K562 (cell line): ENCODE measurements around the gene USP48. TPM values are rescaled to one million over a fixed set of nuclear protein-coding genes. Genes with fewer than 3 reads are reported as not detected.
A peak's percentile ranks its signal among the peaks of the same experiment; 100 is the strongest.

Source experiments
- ARID4B ChIP-seq: sonication (generic); formaldehyde crosslinking; IDR thresholded peaks from 2 replicates; pipeline ENCODE4 v1.8.0; 2022; ENCODE audit warnings: mild to moderate bottlenecking, missing genetic modification reagents
- CREM ChIP-seq: IDR thresholded peaks from 2 replicates; pipeline ENCODE4 v1.6.1; 2014; ENCODE audit warnings: antibody characterized with exemption, low read depth
- CTBP1 ChIP-seq: fragments of 450-650 bp; IDR thresholded peaks from 2 replicates; pipeline ENCODE4 v1.6.1; 2016; ENCODE audit warnings: borderline replicate concordance
- DIDO1 ChIP-seq: fragments of 450-650 bp; IDR thresholded peaks from 2 replicates; pipeline ENCODE4 v1.6.1; 2016; ENCODE audit warnings: low read depth, missing biosample characterization, missing genetic modification characterization
- DPF2 ChIP-seq: fragments of 450-650 bp; IDR thresholded peaks from 2 replicates; pipeline ENCODE4 v1.6.1; 2016
- ELF1 ChIP-seq: fragments of 200-800 bp; sonication (Bioruptor generic); IDR thresholded peaks from 2 replicates; pipeline ENCODE4 v1.6.1; 2016; ENCODE audit warnings: missing genetic modification characterization, missing compliant biosample characterization
- GABPA ChIP-seq: fragments of 200-800 bp; sonication (Bioruptor generic); conservative IDR thresholded peaks from 2 replicates; pipeline ENCODE4 v1.6.1; 2016; ENCODE audit warnings: low read depth, missing genetic modification characterization, missing compliant biosample characterization
- GMEB1 ChIP-seq: fragments of 250-450 bp; sonication (Bioruptor Pico); IDR thresholded peaks from 2 replicates; pipeline ENCODE4 v1.4.0; 2020; ENCODE audit warnings: mild to moderate bottlenecking
- HDAC1 ChIP-seq, 2 experiments: fragments of 450-650 bp; IDR thresholded peaks; 2 replicates each; pipeline ENCODE4 v1.6.1; 2016 to 2017; ENCODE audit warnings: inconsistent platforms in 1 of 2, mild to moderate bottlenecking in 1 of 2, moderate library complexity in 1 of 2
- HDGF ChIP-seq: fragments of 450-650 bp; IDR thresholded peaks from 2 replicates; pipeline ENCODE4 v1.6.1; 2016
- MCM7 ChIP-seq, 2 experiments: fragments of 450-650 bp; IDR thresholded peaks; 2 replicates each; pipeline ENCODE4 v1.6.1; 2016 to 2018
- NELFE ChIP-seq: IDR thresholded peaks from 2 replicates; pipeline ENCODE4 v1.6.1; 2011; ENCODE audit warnings: mild to moderate bottlenecking; ENCODE audit not compliant: insufficient read depth, insufficient read length
- NR2C2 ChIP-seq, 2 experiments: fragments of 200-800 bp in 1 of 2; sonication (Bioruptor generic) in 1 of 2; sonication (generic) in 1 of 2; formaldehyde crosslinking in 1 of 2; IDR thresholded peaks; 2 replicates each; pipeline versions ENCODE4 v1.6.1 to v1.8.0; 2016 to 2022; ENCODE audit warnings: mild to moderate bottlenecking in 1 of 2, missing compliant biosample characterization in 1 of 2, missing genetic modification characterization in 1 of 2, missing genetic modification reagents in 1 of 2
- POLR3G ChIP-seq: IDR thresholded peaks from 2 replicates; pipeline ENCODE4 v1.6.1; 2011; ENCODE audit not compliant: insufficient read length, insufficient replicate concordance; ENCODE audit errors: extremely low read depth
- RBM17 ChIP-seq: fragments of 200-400 bp; formaldehyde crosslinking; IDR thresholded peaks from 2 replicates; pipeline ENCODE4 v1.6.1; 2017; ENCODE audit warnings: low read depth, mild to moderate bottlenecking, low read length, borderline replicate concordance
- RFX5 ChIP-seq: IDR thresholded peaks from 2 replicates; pipeline ENCODE4 v1.6.1; 2011; ENCODE audit warnings: low read depth, mild to moderate bottlenecking, improper control_type of control experiment, low read length
- RNF2 ChIP-seq: sonication (generic); IDR thresholded peaks from 2 replicates; pipeline ENCODE4 v1.6.1; 2016
- SMARCE1 ChIP-seq: fragments of 450-650 bp; IDR thresholded peaks from 2 replicates; pipeline ENCODE4 v1.7.1; 2016; ENCODE audit warnings: mild to moderate bottlenecking
- SRF ChIP-seq, 2 experiments: fragments of 250-450, 450-650 bp in 1 of 2; sonication (Bioruptor Pico) in 1 of 2; sonication (generic) in 1 of 2; formaldehyde crosslinking; IDR thresholded peaks; 2 replicates each; pipeline versions ENCODE4 v1.5.0 to v1.5.1; 2020 to 2022; ENCODE audit warnings: mild to moderate bottlenecking in 1 of 2, missing genetic modification reagents in 1 of 2
- TEAD4 ChIP-seq, 2 experiments: sonication (generic) in 1 of 2; formaldehyde crosslinking in 1 of 2; IDR thresholded peaks; 2 replicates each; pipeline versions ENCODE4 v1.6.1 to v1.8.0; 2012 to 2022; ENCODE audit warnings: borderline replicate concordance in 1 of 2, inconsistent platforms in 1 of 2, low read length in 1 of 2, mild to moderate bottlenecking in 1 of 2, missing genetic modification reagents in 1 of 2
- ZEB2 ChIP-seq: fragments of 450-650 bp; IDR thresholded peaks from 2 replicates; pipeline ENCODE4 v1.6.1; 2016
- ZNF184 ChIP-seq: sonication (generic); formaldehyde crosslinking; IDR thresholded peaks from 2 replicates; pipeline ENCODE4 v1.5.0; 2020; ENCODE audit warnings: missing genetic modification reagents
- ZNF23 ChIP-seq: fragments of 250-450 bp; sonication (Bioruptor Pico); IDR thresholded peaks from 2 replicates; pipeline ENCODE4 v1.4.0; 2020; ENCODE audit warnings: mild to moderate bottlenecking
- ZNF431 ChIP-seq: sonication (generic); formaldehyde crosslinking; IDR thresholded peaks from 2 replicates; pipeline ENCODE4 v1.8.0; 2022; ENCODE audit warnings: mild to moderate bottlenecking, missing genetic modification reagents
- ZNF77 ChIP-seq: fragments of 250-450 bp; sonication (Bioruptor Pico); IDR thresholded peaks from 2 replicates; pipeline ENCODE4 v1.5.0; 2020
- polyA plus RNA-seq, 8 experiments: library from polyadenylated mRNA; depleted of rRNA in 4 of 8; stranded (reverse) in 5 of 8; unstranded in 3 of 8; fragments of >200 nt; fragmentation: Nextera tagmentation in 2 of 8; fragmentation: Illumina TruSeq in 1 of 8; extraction: Ambion mirVana in 2 of 8; extraction: Trizol in 1 of 8; gene quantifications; 2 replicates each; pipeline versions ENCODE4 v1.2.1 to v1.2.3, GENCODE V29; 2011 to 2014; ENCODE audit warnings: inconsistent platforms in 1 of 8, missing spikeins in 1 of 8
- total RNA-seq, 7 experiments: library from RNA; depleted of rRNA in 6 of 7; stranded (reverse); fragments of >200 nt in 6 of 7; fragmentation: Illumina TruSeq in 2 of 7; extraction: Trizol in 2 of 7; gene quantifications; 2 replicates each; pipeline versions ENCODE4 v1.2.1 to v1.2.3, GENCODE V29; 2011 to 2021; ENCODE audit warnings: low replicate concordance in 1 of 7
- TF ChIP-seq, protein P1 (sequence below): fragments of 450-650 bp; IDR thresholded peaks from 2 replicates; pipeline ENCODE4 v1.6.1; 2016; ENCODE audit warnings: low read depth, mild to moderate bottlenecking, moderate library complexity

USP48 gene
- total and polyA plus RNA-seq, 9 of the 15 experiments (the other 6 are each of a cell fraction or from before 2014, with no cell fraction given): 23.3 to 123 (median 106) TPM

DNA sequence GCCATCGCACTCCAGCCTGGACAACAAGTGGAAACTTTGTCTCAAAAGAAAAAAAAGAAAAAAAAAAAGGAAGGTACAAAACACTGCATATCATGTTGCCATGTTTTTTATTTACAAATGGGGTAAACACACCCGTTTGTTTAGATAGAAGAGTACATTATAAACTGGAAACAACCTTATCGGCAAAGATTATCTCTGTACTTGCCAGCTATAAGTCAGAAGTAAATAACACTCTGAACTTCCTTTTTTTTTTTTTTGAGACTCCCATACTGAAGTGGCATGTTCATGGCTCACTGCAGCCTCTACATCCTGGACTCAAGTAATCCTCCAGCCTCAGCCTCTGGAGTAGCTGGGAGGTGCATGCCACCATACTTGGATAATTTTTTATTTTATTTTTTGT is 21.9 kb downstream of the USP48 start (continued):
- TF ChIP-seq ARID4B (CRISPR knock-in tag): no peak
- TF ChIP-seq DIDO1: no peak
- TF ChIP-seq NR2C2 (CRISPR knock-in tag; IDR thresholded peaks at IDR 0.05): no peak
- peak; percentile 79 for TF ChIP-seq NR2C2 (tag; IDR thresholded peaks at IDR 0.05)
- TF ChIP-seq CTBP1: peak; percentile 27; the same call in 1 of the 2 replicates
- TF ChIP-seq CREM: no peak
- TF ChIP-seq SMARCE1: peak; percentile 80; the same call in 1 of the 2 replicates
- TF ChIP-seq ZEB2: peak; percentile 59; the same call in 1 of the 2 replicates
- no peak for TF ChIP-seq ZNF77 (CRISPR knock-in tag)
- TF ChIP-seq RFX5: no peak
- peak; percentile 75 for TF ChIP-seq DPF2
- no peak for TF ChIP-seq RBM17
- no peak for TF ChIP-seq RNF2
- TF ChIP-seq ZNF23 (CRISPR knock-in tag): no peak
- no peak for TF ChIP-seq GMEB1
- no peak for TF ChIP-seq SRF (CRISPR knock-in tag; IDR thresholded peaks at IDR 0.05)
- no peak for TF ChIP-seq MCM7 (IDR thresholded peaks at IDR 0.05)
- TF ChIP-seq NELFE: no peak
- no peak for TF ChIP-seq ZNF184 (CRISPR knock-in tag)
- no peak for TF ChIP-seq ELF1 (tag)
- no peak for TF ChIP-seq POLR3G
- 0 out of 2 replicates have a peak, but pooled peaks have one; percentile 24 for TF ChIP-seq TEAD4 (IDR thresholded peaks at IDR 0.05; ENCODE audit: low read length)
- TF ChIP-seq TEAD4 (CRISPR knock-in tag; IDR thresholded peaks at IDR 0.05; ENCODE audit: borderline replicate concordance): no peak
- no peak for TF ChIP-seq ZNF431 (CRISPR knock-in tag)
- no peak for TF ChIP-seq HDAC1 (IDR thresholded peaks at IDR 0.05)
- TF ChIP-seq HDGF: no peak
- TF ChIP-seq, protein P1, sequence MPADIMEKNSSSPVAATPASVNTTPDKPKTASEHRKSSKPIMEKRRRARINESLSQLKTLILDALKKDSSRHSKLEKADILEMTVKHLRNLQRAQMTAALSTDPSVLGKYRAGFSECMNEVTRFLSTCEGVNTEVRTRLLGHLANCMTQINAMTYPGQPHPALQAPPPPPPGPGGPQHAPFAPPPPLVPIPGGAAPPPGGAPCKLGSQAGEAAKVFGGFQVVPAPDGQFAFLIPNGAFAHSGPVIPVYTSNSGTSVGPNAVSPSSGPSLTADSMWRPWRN: 0 out of 2 replicates have a peak, but pooled peaks have one; percentile 13
- TF ChIP-seq GABPA (tag): no peak
